Pancreas (tissue), 10 donors: Measurements from ENCODE around the gene KCNMA1. TPM values are rescaled to one million over a fixed set of nuclear protein-coding genes. Genes with fewer than 3 reads are reported as not detected.

Experiments
- ATAC-seq, 4 donors: fragments of 200-7000 bp; cut with Tn5 transposase; one replicate each; pipeline versions ENCODE4 v1.8.0 to v1.9.1; 2020; ENCODE audit warnings: mild to moderate bottlenecking in 4 of 4, moderate library complexity in 4 of 4
- DNase-seq, 6 donors: peaks; one replicate each; pipeline ENCODE4 v3.0.0-alpha.2; 2020
- FAIRE-seq: peaks from 2 replicates; lab custom pipeline; 2012; peaks lifted over from hg19 to GRCh38; lab: Jason Lieb, UNC
- H3K27ac ChIP-seq, 4 donors: fragments of 200-600 bp; sonication (generic); 1 replicate in 3 of 4; 2 replicates in 1 of 4; pipeline versions ENCODE4 v1.5.0 to v1.8.0; 2020
- H3K27me3 ChIP-seq, 4 donors: fragments of 200-600 bp; one replicate each; pipeline ENCODE4 v1.8.0; 2021
- H3K36me3 ChIP-seq, 3 donors: fragments of 200-600 bp; sonication (generic) in 1 of 3; one replicate each; pipeline versions ENCODE4 v1.5.0 to v1.8.0; 2020 to 2021
- H3K4me1 ChIP-seq, 3 donors: fragments of 200-600 bp; one replicate each; pipeline ENCODE4 v1.8.0; 2021
- H3K4me3 ChIP-seq, 4 donors: fragments of 200-600 bp; sonication (generic) in 2 of 4; one replicate each; pipeline versions ENCODE4 v1.5.0 to v1.8.0; 2020 to 2021
- H3K9me3 ChIP-seq, 4 donors: fragments of 200-600 bp; one replicate each; pipeline ENCODE4 v1.8.0; 2021
- WGBS, 2 donors: extraction: QIAGEN DNeasy Blood & Tissue Kit; methylation state at CpG; one replicate each; pipeline ENCODE4 v1.1.7; 2013; 5-methylcytosine and 5-hydroxymethylcytosine counted together
- intact Hi-C, 3 donors: fragments of 100-400 bp; cut with DNase I; formaldehyde crosslinking; loops; one replicate each; pipeline versions ENCODE4 v1.11.1 to v1.14.2; 2022
- polyA plus RNA-seq, 2 donors: library from polyadenylated mRNA; stranded (reverse); fragments of 200-250 nt; gene quantifications; one replicate each; pipeline ENCODE4 v1.2.3, GENCODE V29; 2013
- total RNA-seq, 6 donors: library from RNA; stranded (reverse); fragmentation: NEBNext Ultra II Directional in 4 of 6; extraction: Animal tissue kit (Norgen Biotek cat#: 25700) in 4 of 6; gene quantifications; one replicate each; pipeline versions ENCODE4 v1.2.1 to v1.2.4, GENCODE V29; 2021 to 2023
- TF ChIP-seq, protein P1 (sequence below), 4 donors: fragments of 200-600 bp; sonication (generic) in 3 of 4; IDR thresholded peaks; one replicate each; pipeline versions ENCODE4 v1.5.0 to v1.8.0; 2021; ENCODE audit warnings: antibody characterized with exemption in 4 of 4
- donor health status: healthy with polysubstance abuse.
- donor health status: DM: no; HTN: no; CAD: no; lungs with moderate emphysema.
- donor health status: DM: no; HTN: no; CAD: no.
- donor health status: control.
- donor health status: control.
- donor health status: Bipolar disorder and iron deficiency.
- donor health status: DM: yes; HTN: yes; CAD: no.
- donor health status: DM: no; HTN: no; CAD: no.
- donor health status: DM: no; HTN: no; CAD: no.
- donor health status: DM: yes; HTN: yes; CAD: no.

The KCNMA1 gene
- total and polyA plus RNA-seq, 8 donors: 3.5 to 19.4 (median 9.3) TPM

GRCh38 chr10:76973091-76974016 lies 664.3 kb downstream of the KCNMA1 start:
- DNase-seq (no peak), FAIRE-seq (peak; percentile 88), ATAC-seq (no peak)
- Histone ChIP-seq H3K9me3 (no peaks in the 10 kb centered on the region), H3K27me3 (no peaks in the 10 kb centered on the region), H3K4me3 (no peak overlapping the region), H3K4me1 (no peaks in the 10 kb centered on the region), H3K27ac (no peak overlapping the region), H3K36me3 (no peaks in the 10 kb centered on the region)
- intact Hi-C loops: no loop called here
- 79 to 86% methylated on average over 10 of the region's 10 CpGs for WGBS, 2 donors
- TF ChIP-seq, protein P1, sequence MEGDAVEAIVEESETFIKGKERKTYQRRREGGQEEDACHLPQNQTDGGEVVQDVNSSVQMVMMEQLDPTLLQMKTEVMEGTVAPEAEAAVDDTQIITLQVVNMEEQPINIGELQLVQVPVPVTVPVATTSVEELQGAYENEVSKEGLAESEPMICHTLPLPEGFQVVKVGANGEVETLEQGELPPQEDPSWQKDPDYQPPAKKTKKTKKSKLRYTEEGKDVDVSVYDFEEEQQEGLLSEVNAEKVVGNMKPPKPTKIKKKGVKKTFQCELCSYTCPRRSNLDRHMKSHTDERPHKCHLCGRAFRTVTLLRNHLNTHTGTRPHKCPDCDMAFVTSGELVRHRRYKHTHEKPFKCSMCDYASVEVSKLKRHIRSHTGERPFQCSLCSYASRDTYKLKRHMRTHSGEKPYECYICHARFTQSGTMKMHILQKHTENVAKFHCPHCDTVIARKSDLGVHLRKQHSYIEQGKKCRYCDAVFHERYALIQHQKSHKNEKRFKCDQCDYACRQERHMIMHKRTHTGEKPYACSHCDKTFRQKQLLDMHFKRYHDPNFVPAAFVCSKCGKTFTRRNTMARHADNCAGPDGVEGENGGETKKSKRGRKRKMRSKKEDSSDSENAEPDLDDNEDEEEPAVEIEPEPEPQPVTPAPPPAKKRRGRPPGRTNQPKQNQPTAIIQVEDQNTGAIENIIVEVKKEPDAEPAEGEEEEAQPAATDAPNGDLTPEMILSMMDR (IDR thresholded peaks at IDR 0.05): no peak

- intact Hi-C loops: no loop called here
- no peak for DNase-seq
- TF ChIP-seq, protein P1 (IDR thresholded peaks at IDR 0.05): no peak
- Histone ChIP-seq H3K4me1 (no peaks in the 10 kb centered on the region), H3K36me3 (no peaks in the 10 kb centered on the region), H3K27ac (no peak overlapping the region), H3K4me3 (no peak overlapping the region), H3K27me3 (no peaks in the 10 kb centered on the region), H3K9me3 (no peaks in the 10 kb centered on the region)
- FAIRE-seq: no peak
- WGBS, 2 donors: 86 to 90% methylated on average over 2 of the region's 2 CpGs
- ATAC-seq: no peak
Observed at GRCh38 chr10:76972541-76972940, 665.1 kb downstream of the KCNMA1 start.

DNA sequence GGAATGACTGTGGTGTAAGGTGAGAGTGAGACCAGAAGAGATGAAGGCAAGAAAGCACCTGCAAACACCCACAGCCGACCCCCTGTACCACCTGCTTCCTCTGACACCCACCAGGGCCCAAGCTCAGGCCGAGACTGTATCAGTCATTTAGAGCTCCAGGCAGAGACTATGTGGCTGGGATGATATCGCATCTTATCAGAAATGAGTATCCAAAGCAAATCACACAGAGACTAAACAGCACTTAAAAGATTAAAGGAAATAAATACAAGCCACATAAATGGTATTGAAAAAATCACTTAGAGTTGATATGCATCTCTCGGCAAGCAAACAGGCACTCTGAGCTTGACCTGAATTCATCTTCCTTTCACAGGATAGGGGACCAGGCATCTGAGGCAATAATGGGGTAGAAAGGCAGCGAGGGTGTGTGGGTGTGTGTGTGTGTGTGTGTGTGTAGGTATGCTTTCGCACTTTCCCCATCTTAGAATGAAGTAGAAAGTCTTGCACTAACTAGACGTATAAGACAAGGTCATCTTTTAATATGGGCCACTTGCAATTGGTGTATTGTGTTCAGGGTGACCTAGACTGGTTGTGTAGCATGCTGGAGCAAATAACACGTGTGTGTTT lies 665.9 kb downstream of the KCNMA1 start:
- H3K9me3 ChIP-seq: no peaks in the 10 kb centered on the region
- no peaks in the 10 kb centered on the region for H3K36me3 ChIP-seq
- no peak for ATAC-seq
- WGBS, 2 donors: 85 to 89% methylated on average over 8 of the region's 8 CpGs
- TF ChIP-seq, protein P1 (IDR thresholded peaks at IDR 0.05): no peak
- H3K27me3 ChIP-seq: no peaks in the 10 kb centered on the region
- intact Hi-C loops: no loop called here
- FAIRE-seq: no peak
- no peaks in the 10 kb centered on the region for H3K4me1 ChIP-seq
- no peak overlapping the region for H3K4me3 ChIP-seq
- DNase-seq: no peak
- no peak overlapping the region for H3K27ac ChIP-seq

DNA sequence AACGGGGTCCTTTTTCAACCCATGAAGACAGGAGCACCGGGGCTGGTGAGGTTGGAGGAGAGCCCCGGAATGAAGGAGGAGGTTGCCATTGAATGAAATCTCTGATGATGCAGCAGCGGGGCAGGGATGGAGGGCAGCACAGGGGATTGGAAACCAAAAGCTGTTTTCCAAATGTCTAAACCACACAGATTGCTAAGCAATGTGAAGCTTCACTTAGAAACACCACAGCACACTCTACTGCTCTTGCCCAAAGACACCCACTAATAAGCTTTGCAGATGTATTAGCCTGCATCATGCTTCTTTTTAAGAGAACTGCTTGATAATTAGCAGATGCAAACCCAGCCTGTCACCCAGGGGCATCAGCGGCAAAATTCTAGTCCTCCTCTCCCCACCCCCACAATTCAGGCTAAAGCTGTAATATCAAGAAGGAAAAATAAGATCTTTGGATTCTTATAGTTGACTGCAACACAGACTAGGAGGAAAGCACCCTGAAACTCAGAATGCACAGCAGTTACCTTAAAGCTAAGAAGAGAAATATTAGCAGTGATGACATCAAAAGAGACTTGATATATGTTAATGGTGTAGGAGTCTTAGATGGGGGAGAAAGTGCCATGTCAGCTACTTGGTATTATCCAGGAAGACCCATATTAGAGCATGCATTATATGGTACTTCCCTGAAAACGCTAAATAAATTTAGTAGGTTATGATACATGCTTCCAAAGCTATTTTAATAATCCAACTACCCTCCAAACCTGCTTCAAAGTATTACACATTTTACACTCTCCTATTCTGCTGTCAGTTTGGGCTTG lies 666.7 kb downstream of the KCNMA1 start:
- TF ChIP-seq, protein P1 (IDR thresholded peaks at IDR 0.05): no peak
- Histone ChIP-seq H3K27ac (no peak overlapping the region), H3K9me3 (no peaks in the 10 kb centered on the region), H3K27me3 (no peaks in the 10 kb centered on the region), H3K4me1 (no peaks in the 10 kb centered on the region), H3K4me3 (no peak overlapping the region), H3K36me3 (no peaks in the 10 kb centered on the region)
- DNase-seq: no peak
- WGBS, 2 donors: 87 to 90% methylated on average over 6 of the region's 6 CpGs
- no peak for ATAC-seq
- FAIRE-seq: no peak
- intact Hi-C loops: no loop called here
